H1 (cell line): ENCODE data around the gene SEMA3E.

Source experiments
- ATF3 ChIP-seq: IDR thresholded peaks from 2 replicates; pipeline ENCODE4 v1.6.1; 2011; ENCODE audit warnings: low read depth, mild to moderate bottlenecking, low read length; ENCODE audit not compliant: insufficient read depth
- BCL11A ChIP-seq, 2 experiments: IDR thresholded peaks; one replicate each; pipeline ENCODE4 v1.6.1; 2011; ENCODE audit warnings: low read depth in 2 of 2, low read length in 2 of 2, mild to moderate bottlenecking in 2 of 2
- CBX5 ChIP-seq: fragments of 300-800, 300-1000 bp; sonication (generic); IDR thresholded peaks from 2 replicates; pipeline ENCODE4 v1.7.1; 2016; ENCODE audit warnings: antibody characterized with exemption, low read length, low read depth
- CREB1 ChIP-seq: IDR thresholded peaks from 2 replicates; pipeline ENCODE4 v1.6.1; 2012; ENCODE audit warnings: inconsistent platforms
- EP300 ChIP-seq, 2 experiments: IDR thresholded peaks; 1 replicate in 1 of 2; 2 replicates in 1 of 2; pipeline ENCODE4 v1.6.1; 2011 to 2012; ENCODE audit warnings: low read depth in 2 of 2, low read length in 2 of 2, mild to moderate bottlenecking in 2 of 2, borderline replicate concordance in 1 of 2, inconsistent platforms in 1 of 2, moderate library complexity in 1 of 2
- EZH2 ChIP-seq: fragments of 200-600 bp; sonication (generic); IDR thresholded peaks from 2 replicates; pipeline ENCODE4 v1.7.1; 2012; ENCODE audit warnings: low read depth, mild to moderate bottlenecking, moderate library complexity, low read length, inconsistent platforms; ENCODE audit not compliant: severe bottlenecking
- GABPA ChIP-seq: IDR thresholded peaks from 2 replicates; pipeline ENCODE4 v1.6.1; 2011; ENCODE audit warnings: mild to moderate bottlenecking, low read length, moderate library complexity, borderline replicate concordance; ENCODE audit not compliant: insufficient read depth
- HDAC2 ChIP-seq, 2 experiments: fragments of 300-600 bp in 1 of 2; sonication (generic) in 1 of 2; IDR thresholded peaks; 2 replicates each; pipeline ENCODE4 v1.6.1; 2011 to 2012; ENCODE audit warnings: low read depth in 2 of 2, low read length in 2 of 2, mild to moderate bottlenecking in 2 of 2, moderate library complexity in 2 of 2, borderline replicate concordance in 1 of 2, inconsistent platforms in 1 of 2
- POLR2A ChIP-seq, 2 experiments: IDR thresholded peaks; 1 replicate in 1 of 2; 2 replicates in 1 of 2; pipeline ENCODE4 v1.6.1; 2011; ENCODE audit warnings: low read depth in 2 of 2, low read length in 2 of 2, mild to moderate bottlenecking in 2 of 2; ENCODE audit errors: control extremely low read depth in 1 of 2
- POLR2AphosphoS5 ChIP-seq: IDR thresholded peaks from 2 replicates; pipeline ENCODE4 v1.6.1; 2011; ENCODE audit warnings: low read depth, low read length
- SIX5 ChIP-seq: IDR thresholded peaks from 2 replicates; pipeline ENCODE4 v1.6.1; 2011; ENCODE audit warnings: mild to moderate bottlenecking, low read depth, low read length
- SP2 ChIP-seq: IDR thresholded peaks from 2 replicates; pipeline ENCODE4 v1.6.1; 2012; ENCODE audit warnings: mild to moderate bottlenecking, low read length, inconsistent platforms
- TF ChIP-seq, protein P1 (sequence below), 3 experiments: IDR thresholded peaks; 1 replicate in 2 of 3; 2 replicates in 1 of 3; pipeline versions ENCODE4 v1.5.1 to v1.6.1; 2011; ENCODE audit warnings: low read length in 3 of 3, mild to moderate bottlenecking in 3 of 3, inconsistent platforms in 2 of 3, low read depth in 1 of 3, moderate library complexity in 1 of 3; ENCODE audit not compliant: insufficient read depth in 1 of 3; ENCODE audit errors: control extremely low read depth in 1 of 3

- TF ChIP-seq GABPA (no peak), ATF3 (no peak), SIX5 (no peak), POLR2A (IDR thresholded peaks at IDR 0.05; ENCODE audit: control extremely low read depth in 1 of 2, low read depth in 2 of 2, low read length in 2 of 2) (no peak), SP2 (no peak), CREB1 (no peak), POLR2AphosphoS5 (no peak), HDAC2 (IDR thresholded peaks at IDR 0.05; ENCODE audit: borderline replicate concordance in 1 of 2, low read depth in 2 of 2, low read length in 2 of 2) (no peak), CBX5 (no peak), EP300 (IDR thresholded peaks at IDR 0.05; ENCODE audit: borderline replicate concordance in 1 of 2, low read depth in 2 of 2, low read length in 2 of 2) (no peak), BCL11A (IDR thresholded peaks at IDR 0.05; ENCODE audit: low read depth in 2 of 2, low read length in 2 of 2) (no peak), EZH2 (no peak)
- TF ChIP-seq, protein P1, sequence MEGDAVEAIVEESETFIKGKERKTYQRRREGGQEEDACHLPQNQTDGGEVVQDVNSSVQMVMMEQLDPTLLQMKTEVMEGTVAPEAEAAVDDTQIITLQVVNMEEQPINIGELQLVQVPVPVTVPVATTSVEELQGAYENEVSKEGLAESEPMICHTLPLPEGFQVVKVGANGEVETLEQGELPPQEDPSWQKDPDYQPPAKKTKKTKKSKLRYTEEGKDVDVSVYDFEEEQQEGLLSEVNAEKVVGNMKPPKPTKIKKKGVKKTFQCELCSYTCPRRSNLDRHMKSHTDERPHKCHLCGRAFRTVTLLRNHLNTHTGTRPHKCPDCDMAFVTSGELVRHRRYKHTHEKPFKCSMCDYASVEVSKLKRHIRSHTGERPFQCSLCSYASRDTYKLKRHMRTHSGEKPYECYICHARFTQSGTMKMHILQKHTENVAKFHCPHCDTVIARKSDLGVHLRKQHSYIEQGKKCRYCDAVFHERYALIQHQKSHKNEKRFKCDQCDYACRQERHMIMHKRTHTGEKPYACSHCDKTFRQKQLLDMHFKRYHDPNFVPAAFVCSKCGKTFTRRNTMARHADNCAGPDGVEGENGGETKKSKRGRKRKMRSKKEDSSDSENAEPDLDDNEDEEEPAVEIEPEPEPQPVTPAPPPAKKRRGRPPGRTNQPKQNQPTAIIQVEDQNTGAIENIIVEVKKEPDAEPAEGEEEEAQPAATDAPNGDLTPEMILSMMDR (IDR thresholded peaks at IDR 0.05; ENCODE audit: control extremely low read depth in 1 of 3, insufficient read depth in 1 of 3, low read depth in 1 of 3, low read length in 3 of 3): no peak
Observed at GRCh38 chr7:83643012-83643411, 5.9 kb downstream of the SEMA3E start.
